GM21717 (cell line): Measurements from ENCODE around the gene STEAP1B.
"Not testable (repeated sequence)": the region's sequence is repeated elsewhere in the genome, so short reads cannot be mapped to it uniquely, and the experiment has no call there.

Experiments
- ATAC-seq: cut with Tn5 transposase; IDR thresholded peaks from one replicate; pipeline ENCODE4 v1.9.1; 2021; ENCODE audit warnings: mild to moderate bottlenecking, moderate library complexity; ENCODE audit not compliant: unreplicated experiment

STEAP1B gene

GRCh38 chr7:22499044-22499443 is 944 bp downstream of the STEAP1B start:
- no peak for ATAC-seq

- ATAC-seq, result not testable (repeated sequence)
Measured at GRCh38 chr7:22496912-22497311, 3.1 kb downstream of the STEAP1B start.

- not testable (repeated sequence) for ATAC-seq
Measured at GRCh38 chr7:22496296-22496888, 3.6 kb downstream of the STEAP1B start.

- ATAC-seq, result not testable (repeated sequence)
Measured at GRCh38 chr7:22493160-22493925, 6.6 kb downstream of the STEAP1B start.

GRCh38 chr7:22488643-22489462 is 11.1 kb downstream of the STEAP1B start:
- peak; percentile 68 for ATAC-seq

GRCh38 chr7:22487978-22488642 is 11.9 kb downstream of the STEAP1B start:
- no peak for ATAC-seq

- no peak for ATAC-seq
Measured at GRCh38 chr7:22486597-22486996, 13.4 kb downstream of the STEAP1B start.

- ATAC-seq, result no peak
Measured at GRCh38 chr7:22485189-22485588, 14.8 kb downstream of the STEAP1B start.

GRCh38 chr7:22482503-22482902 is 17.5 kb downstream of the STEAP1B start:
- no peak for ATAC-seq

GRCh38 chr7:22481726-22482125 is 18.3 kb downstream of the STEAP1B start:
- ATAC-seq, result peak; percentile 59

GRCh38 chr7:22480523-22481075 is 19.4 kb downstream of the STEAP1B start:
- ATAC-seq, result no peak

GRCh38 chr7:22477876-22478450 is 22.0 kb downstream of the STEAP1B start:
- no peak for ATAC-seq

GRCh38 chr7:22477262-22477661 is 22.7 kb downstream of the STEAP1B start:
- ATAC-seq, result no peak

GRCh38 chr7:22476824-22477223 is 23.2 kb downstream of the STEAP1B start:
- ATAC-seq, result no peak

GRCh38 chr7:22474645-22475044 is 25.3 kb downstream of the STEAP1B start:
- no peak for ATAC-seq

- ATAC-seq, result no peak
Measured at GRCh38 chr7:22470981-22471380, 29.0 kb downstream of the STEAP1B start.

GRCh38 chr7:22469371-22470143 is 30.4 kb downstream of the STEAP1B start:
- no peak for ATAC-seq

- no peak for ATAC-seq
Measured at GRCh38 chr7:22468609-22469008, 31.4 kb downstream of the STEAP1B start.

GRCh38 chr7:22464299-22464698 is 35.7 kb downstream of the STEAP1B start:
- no peak for ATAC-seq
